ENCODE measurements around the gene NOPCHAP1. TPM values are rescaled to one million over a fixed set of nuclear protein-coding genes. Genes with fewer than 3 reads are reported as not detected.

The NOPCHAP1 gene
- total RNA-seq, 1 experiment from 2014 or later, result 33.3 TPM

GRCh38 chr12:104964167-104964855 lies 21.8 kb upstream of the NOPCHAP1 start:
- ChIA-PET POLR2A (no interaction called here), CTCF (no interaction called here)
- no peak for TF ChIP-seq CTCF (IDR thresholded peaks at IDR 0.05; ENCODE audit: unreplicated experiment)
- Mint-ChIP-seq H3K9me3 (ENCODE audit: unreplicated experiment) (no peaks in the 10 kb centered on the region), H3K4me3 (ENCODE audit: unreplicated experiment) (no peak overlapping the region), H3K27me3 (ENCODE audit: insufficient read depth, unreplicated experiment) (no peaks in the 10 kb centered on the region), H3K27ac (ENCODE audit: low read depth, unreplicated experiment) (no peak overlapping the region), H3K4me1 (ENCODE audit: insufficient read depth, unreplicated experiment) (peaks cover 9% of the 10 kb centered on the region), H3K36me3 (ENCODE audit: insufficient read depth, unreplicated experiment) (no peaks in the 10 kb centered on the region)
- BruUV-seq (replicated peaks), result no TSS peak
- no peak for DNase-seq (ENCODE audit: unreplicated experiment)
- intact Hi-C loops (cut with micrococcal nuclease), result no loop called here

GRCh38 chr12:104964856-104965205 lies 21.3 kb upstream of the NOPCHAP1 start:
- no peak overlapping the region for H3K4me3 Mint-ChIP-seq (ENCODE audit: unreplicated experiment)
- H3K4me1 Mint-ChIP-seq (ENCODE audit: insufficient read depth, unreplicated experiment), result peaks cover 5% of the 10 kb centered on the region
- TF ChIP-seq CTCF (IDR thresholded peaks at IDR 0.05; ENCODE audit: unreplicated experiment), result no peak
- H3K27me3 Mint-ChIP-seq (ENCODE audit: insufficient read depth, unreplicated experiment), result no peaks in the 10 kb centered on the region
- H3K9me3 Mint-ChIP-seq (ENCODE audit: unreplicated experiment), result no peaks in the 10 kb centered on the region
- ChIA-PET POLR2A (no interaction called here), CTCF (no interaction called here)
- intact Hi-C loops (cut with micrococcal nuclease), result no loop called here
- BruUV-seq (replicated peaks), result no TSS peak
- no peaks in the 10 kb centered on the region for H3K36me3 Mint-ChIP-seq (ENCODE audit: insufficient read depth, unreplicated experiment)
- DNase-seq (ENCODE audit: unreplicated experiment), result no peak
- no peak overlapping the region for H3K27ac Mint-ChIP-seq (ENCODE audit: low read depth, unreplicated experiment)

GRCh38 chr12:104966677-104967076 lies 19.4 kb upstream of the NOPCHAP1 start:
- TF ChIP-seq CTCF (IDR thresholded peaks at IDR 0.05; ENCODE audit: unreplicated experiment), result no peak
- DNase-seq (ENCODE audit: unreplicated experiment), result no peak
- BruUV-seq (replicated peaks), result no TSS peak
- intact Hi-C loops (cut with micrococcal nuclease), result no loop called here
- H3K36me3 Mint-ChIP-seq (ENCODE audit: insufficient read depth, unreplicated experiment), result no peaks in the 10 kb centered on the region
- H3K27me3 Mint-ChIP-seq (ENCODE audit: insufficient read depth, unreplicated experiment), result no peaks in the 10 kb centered on the region
- ChIA-PET CTCF (interaction anchor here (0.6 to 0.8 kb wide), 2 partner anchors 87 to 508 kb away, joined by 3 read pairs; no protein-coding TSS in a partner anchor), POLR2A (interaction anchor here (1.3 kb wide), 1 partner anchor 9 kb away, joined by 3 read pairs; no protein-coding TSS in a partner anchor)
- no peak overlapping the region for H3K4me3 Mint-ChIP-seq (ENCODE audit: unreplicated experiment)
- H3K9me3 Mint-ChIP-seq (ENCODE audit: unreplicated experiment), result no peaks in the 10 kb centered on the region
- no peaks in the 10 kb centered on the region for H3K4me1 Mint-ChIP-seq (ENCODE audit: insufficient read depth, unreplicated experiment)
- H3K27ac Mint-ChIP-seq (ENCODE audit: low read depth, unreplicated experiment), result no peak overlapping the region

GRCh38 chr12:104969343-104969742 lies 16.8 kb upstream of the NOPCHAP1 start:
- Mint-ChIP-seq H3K9me3 (ENCODE audit: unreplicated experiment) (no peaks in the 10 kb centered on the region), H3K4me3 (ENCODE audit: unreplicated experiment) (no peak overlapping the region), H3K4me1 (ENCODE audit: insufficient read depth, unreplicated experiment) (no peaks in the 10 kb centered on the region), H3K36me3 (ENCODE audit: insufficient read depth, unreplicated experiment) (no peaks in the 10 kb centered on the region), H3K27me3 (ENCODE audit: insufficient read depth, unreplicated experiment) (no peaks in the 10 kb centered on the region), H3K27ac (ENCODE audit: low read depth, unreplicated experiment) (no peak overlapping the region)
- no peak for TF ChIP-seq CTCF (IDR thresholded peaks at IDR 0.05; ENCODE audit: unreplicated experiment)
- ChIA-PET POLR2A (interaction anchor here (0.7 kb wide), 1 partner anchor 380 kb away, joined by 3 read pairs; no protein-coding TSS in a partner anchor), CTCF (interaction anchor here (0.7 to 2.1 kb wide), 2 partner anchors 10 to 512 kb away, joined by 3 to 7 read pairs; no protein-coding TSS in a partner anchor)
- DNase-seq (ENCODE audit: unreplicated experiment), result no peak
- BruUV-seq (replicated peaks), result no TSS peak
- intact Hi-C loops (cut with micrococcal nuclease), result no loop called here

Measured in MCF 10A (cell line).